Ammon's horn (tissue), 1 donor: ENCODE results near the gene DAD1.
"Not testable (repeated sequence)": the region's sequence is repeated elsewhere in the genome, so short reads cannot be mapped to it uniquely, and the experiment has no call there.

ENCODE experiments used
- DNase-seq: peaks from one replicate; pipeline ENCODE4 v3.0.0-alpha.2; 2016; ENCODE audit warnings: low spot score

Gene DAD1

GRCh38 chr14:22598896-22599244, 9.8 kb upstream of the DAD1 start:
- peak; percentile 21 for DNase-seq

- DNase-seq: peak; percentile 89
These were observed 9.3 kb upstream of the DAD1 start, which contains the start of gene ABHD4 for GRCh38 chr14:22598099-22598895. ABHD4 (plus strand) TSS chr14:22598300; CDS start chr14:22598307, 7 bp downstream.

DNA sequence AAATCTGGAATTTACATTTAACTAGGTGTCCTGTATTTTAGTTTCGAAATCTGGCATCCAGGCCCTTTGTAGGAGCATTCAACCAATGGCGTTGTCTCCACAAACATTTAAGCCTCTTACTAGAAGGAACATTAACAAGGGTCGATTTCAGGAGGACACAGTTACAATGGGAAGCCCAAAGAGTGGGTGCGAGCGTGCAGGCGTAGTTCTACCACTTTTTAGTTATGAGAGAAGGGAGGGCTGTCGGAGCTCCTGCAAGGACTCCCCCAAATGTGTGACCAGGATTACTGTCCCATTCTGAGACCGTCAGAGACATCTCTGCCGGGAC, 8.7 kb upstream of the DAD1 start:
- no peak for DNase-seq

GRCh38 chr14:22597265-22597664, 8.2 kb upstream of the DAD1 start:
- no peak for DNase-seq

DNA sequence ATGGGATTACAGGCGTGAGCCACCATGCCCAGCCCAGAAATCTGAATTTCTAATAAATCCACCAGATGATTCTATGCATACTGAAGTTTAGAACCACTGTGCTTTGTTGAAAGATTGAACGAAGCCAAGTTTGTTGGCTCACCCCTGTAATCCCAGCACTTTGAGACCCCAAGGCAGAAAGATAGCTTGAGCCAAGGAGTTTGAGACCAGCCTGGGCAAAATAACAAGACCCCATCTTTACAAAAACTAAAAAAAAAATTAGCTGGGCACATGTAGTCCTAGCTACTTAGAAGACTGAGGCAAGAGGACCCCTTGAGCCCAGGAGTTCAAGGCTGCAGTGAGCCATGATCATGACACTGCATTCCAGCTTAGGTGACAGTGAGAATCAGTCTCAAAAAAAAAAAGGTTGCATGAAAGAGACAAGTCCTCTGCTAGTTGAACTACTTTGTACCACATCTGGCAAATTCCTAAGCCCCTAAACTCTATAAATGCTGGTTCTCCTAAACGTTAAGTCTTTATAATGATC, 7.4 kb upstream of the DAD1 start:
- no peak for DNase-seq

DNA sequence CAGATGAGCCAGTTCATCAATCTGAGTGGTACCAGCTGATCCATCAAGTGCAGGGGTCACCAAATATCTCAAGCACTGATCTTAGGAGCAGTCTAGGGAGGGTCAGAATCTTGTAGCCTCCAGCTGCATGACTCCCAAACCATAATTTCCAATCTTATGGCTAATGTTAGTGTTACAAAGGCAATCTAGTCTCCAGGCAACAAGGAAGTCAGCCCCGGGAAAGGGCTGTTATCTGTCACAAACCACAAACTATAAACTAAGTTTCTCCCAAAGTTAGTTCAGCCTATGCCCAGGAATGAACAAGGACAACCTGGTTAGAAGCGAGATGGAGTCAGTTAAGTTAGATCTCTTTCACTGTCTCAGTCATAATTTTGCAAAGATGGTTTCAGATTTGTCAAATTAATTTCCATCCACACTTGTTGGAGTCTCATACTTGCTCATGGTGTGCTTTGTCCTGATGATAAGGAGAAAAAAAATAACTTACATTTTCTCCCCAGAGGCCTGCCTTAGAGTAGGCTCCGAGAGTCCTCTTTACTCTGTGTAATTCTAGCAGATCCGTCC, 5.2 kb upstream of the DAD1 start:
- DNase-seq: no peak

DNA sequence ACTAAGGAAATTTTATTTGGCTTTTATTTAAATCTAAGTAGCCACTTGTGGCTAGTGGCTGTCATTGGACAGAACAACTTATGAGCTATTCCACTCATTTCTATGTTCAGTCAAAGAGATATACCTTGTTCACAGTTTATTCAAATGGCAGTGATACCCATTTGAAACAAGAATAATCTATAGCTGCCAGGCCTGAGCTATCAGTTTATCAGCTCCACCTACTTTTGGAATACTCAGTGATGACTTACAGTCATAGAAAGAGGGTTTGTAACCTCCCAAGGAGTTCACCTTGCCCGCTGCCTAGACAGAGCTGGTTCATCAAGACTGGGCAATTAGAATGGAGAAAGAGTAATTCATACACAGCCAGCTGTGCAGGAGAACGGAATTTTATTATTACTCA, 4.6 kb upstream of the DAD1 start:
- no peak for DNase-seq

- DNase-seq: no peak
These were observed 4.2 kb upstream of the DAD1 start for GRCh38 chr14:22593189-22593588.

DNA sequence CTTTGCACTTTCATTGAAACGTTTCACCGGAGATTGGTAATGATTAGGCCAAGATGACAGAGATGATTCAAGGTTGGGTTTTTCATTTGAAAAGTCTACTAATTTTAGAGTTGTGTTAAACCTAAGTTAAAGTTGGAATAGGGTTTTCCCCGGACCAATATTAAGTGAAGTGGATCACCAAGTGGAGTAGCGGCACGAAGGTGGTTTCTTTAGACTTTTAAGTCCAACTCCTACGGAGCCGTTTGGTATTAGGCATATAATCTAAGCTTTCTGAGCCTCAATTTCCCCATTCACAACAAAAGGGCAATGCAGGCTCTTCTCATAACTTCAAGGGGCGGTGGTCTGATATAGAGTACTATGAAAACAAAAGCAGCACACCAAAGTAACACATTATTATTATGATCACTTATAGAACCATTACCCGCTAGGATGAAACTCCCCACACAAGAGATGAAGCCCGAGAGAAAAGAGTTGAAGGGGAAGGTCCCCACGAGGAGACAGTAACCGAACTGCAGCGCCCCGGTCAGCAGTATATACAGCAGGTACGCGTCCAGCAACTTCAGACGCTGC, 413 bp downstream of the DAD1 start:
- no peak for DNase-seq

GRCh38 chr14:22587677-22588422, 1.2 kb downstream of the DAD1 start:
- DNase-seq: not testable (repeated sequence)

DNA sequence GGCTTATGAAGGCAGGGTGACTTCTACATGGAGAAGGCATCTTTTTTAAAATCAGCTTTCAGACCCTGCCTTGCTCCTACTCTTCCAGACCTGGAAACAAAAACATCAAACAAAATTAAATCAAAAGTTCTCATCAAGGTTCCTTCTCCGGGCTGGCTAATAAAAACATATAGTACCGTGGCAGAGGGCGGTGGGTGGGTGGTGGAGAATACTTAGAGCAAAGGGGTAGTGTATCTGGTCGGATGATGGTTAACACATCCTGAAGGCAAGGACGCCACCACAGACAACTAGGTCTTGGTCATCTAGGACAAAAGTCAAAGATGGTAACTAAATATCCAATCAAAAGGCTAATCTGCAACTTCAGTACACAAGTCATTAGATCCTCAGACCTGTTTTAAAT, 1.8 kb downstream of the DAD1 start:
- DNase-seq: no peak

DNA sequence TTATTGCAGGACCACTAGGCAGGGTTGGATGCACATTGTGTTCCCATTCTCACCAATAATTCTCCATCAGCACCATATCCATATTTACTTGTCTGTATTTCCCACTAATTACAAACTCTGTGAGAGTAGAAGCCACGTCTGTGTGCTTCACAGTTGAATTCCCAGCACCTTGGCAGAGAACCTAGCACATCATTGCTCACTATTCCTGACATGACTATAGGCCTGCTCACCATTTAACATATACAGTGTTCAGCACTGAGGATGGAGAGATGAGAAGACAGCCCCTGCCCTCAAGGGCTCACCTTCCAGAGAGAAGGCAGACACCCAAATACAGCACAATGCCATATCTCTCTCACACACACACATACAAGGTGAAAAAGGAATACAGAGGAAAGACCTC, 5.0 kb downstream of the DAD1 start:
- DNase-seq: no peak

- no peak for DNase-seq
These were observed 8.4 kb downstream of the DAD1 start for GRCh38 chr14:22580625-22581024.

DNA sequence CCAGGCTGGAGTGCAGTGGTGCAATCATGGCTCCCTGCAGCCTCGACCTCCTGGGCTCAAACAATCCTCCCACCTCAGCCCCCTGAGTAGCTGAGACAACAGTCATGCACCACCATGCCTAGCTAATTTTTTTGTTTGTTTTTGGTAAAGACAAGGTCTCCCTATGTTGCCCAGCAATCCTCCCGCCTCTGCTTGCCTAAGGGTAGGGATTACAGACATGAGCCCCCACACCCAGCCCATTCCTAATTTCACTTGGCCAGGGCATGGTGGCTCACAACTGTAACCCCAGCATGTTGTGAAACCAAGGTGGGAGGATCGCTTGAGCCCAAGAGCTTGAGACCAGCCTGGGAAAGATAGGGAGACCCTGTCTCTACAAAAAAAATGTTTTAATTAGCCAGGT, 9.1 kb downstream of the DAD1 start:
- DNase-seq: no peak

GRCh38 chr14:22579236-22579635, 9.8 kb downstream of the DAD1 start:
- no peak for DNase-seq

- DNase-seq: no peak
These were observed 11.6 kb downstream of the DAD1 start for GRCh38 chr14:22577334-22577908.

GRCh38 chr14:22573804-22574203, 15.2 kb downstream of the DAD1 start:
- no peak for DNase-seq

- DNase-seq: no peak
These were observed 16.4 kb downstream of the DAD1 start for GRCh38 chr14:22572562-22573058.

DNA sequence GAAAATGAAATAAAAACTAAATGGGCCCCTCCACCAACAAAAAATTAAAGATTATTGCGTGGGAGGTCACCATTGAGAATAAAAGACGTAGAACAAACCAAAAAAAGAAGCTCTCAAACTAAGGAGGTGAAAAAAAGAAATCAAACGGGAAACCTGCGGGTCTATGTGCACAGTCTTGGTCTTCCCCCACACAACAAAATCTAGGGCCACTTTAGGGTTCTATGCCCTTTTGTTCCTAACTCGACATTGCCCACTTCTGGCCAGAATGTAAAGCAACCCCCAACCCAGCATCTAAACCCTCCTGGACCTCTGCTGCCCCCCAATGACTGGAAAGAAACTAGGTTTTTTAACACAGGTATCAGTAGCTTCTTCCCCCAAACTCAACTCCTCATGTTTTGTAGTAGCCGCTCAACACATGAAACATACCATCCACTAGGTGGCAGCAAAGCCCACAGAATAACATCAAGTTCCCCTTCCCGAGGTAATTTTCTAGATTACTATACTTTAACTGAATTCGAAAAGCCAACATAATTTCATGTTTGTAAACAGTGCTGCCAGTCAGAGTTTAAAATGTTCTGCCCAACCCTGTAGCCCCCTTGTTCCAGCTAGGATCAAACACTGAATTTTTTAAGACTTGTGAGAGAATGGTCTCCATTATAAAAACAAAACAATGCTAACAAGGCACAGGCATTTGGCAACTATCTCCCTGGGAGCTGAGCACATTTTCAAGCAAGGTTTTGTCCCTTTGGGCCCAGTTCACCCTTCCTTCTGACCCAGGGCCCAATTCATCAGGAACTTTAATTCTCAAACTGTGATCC, 18.7 kb downstream of the DAD1 start:
- peak; percentile 92 for DNase-seq

DNA sequence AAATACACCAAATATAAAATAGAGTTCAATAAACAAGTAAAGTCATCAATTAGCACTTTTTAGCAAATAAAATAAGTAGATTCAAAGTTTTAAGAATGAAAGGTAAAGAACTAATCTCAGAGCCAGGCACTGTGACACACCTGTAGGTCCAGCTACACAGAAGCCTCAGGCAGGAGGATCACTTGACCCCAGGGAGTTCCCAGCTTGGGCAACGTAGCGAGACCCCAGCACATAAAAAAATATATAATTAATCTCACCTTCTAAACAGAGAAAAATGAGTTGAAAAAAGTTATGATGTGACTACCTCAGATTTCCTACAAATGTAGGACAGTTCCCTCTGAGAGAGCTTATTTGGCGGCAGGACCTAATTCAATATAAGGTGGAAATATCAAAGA, 19.3 kb downstream of the DAD1 start:
- DNase-seq: no peak

GRCh38 chr14:22569106-22569736, 19.8 kb downstream of the DAD1 start:
- no peak for DNase-seq
